Neuron (in vitro differentiated cells): ENCODE results near the gene DDX4.
"Not testable (repeated sequence)": the region's sequence is repeated elsewhere in the genome, so short reads cannot be mapped to it uniquely, and the experiment has no call there.

Experiments
- H2AFZ ChIP-seq: one replicate; pipeline ENCODE4 v1.6.1; 2013; ENCODE audit warnings: low read depth, mild to moderate bottlenecking, inconsistent platforms, low read length, moderate library complexity
- H3K27me3 ChIP-seq: one replicate; pipeline ENCODE4 v1.6.1; 2013; ENCODE audit warnings: low read length; ENCODE audit not compliant: insufficient read depth
- H3K36me3 ChIP-seq: one replicate; pipeline ENCODE4 v1.6.1; 2013; ENCODE audit warnings: low read length; ENCODE audit not compliant: insufficient read depth
- H3K4me1 ChIP-seq: one replicate; pipeline ENCODE4 v1.6.1; 2013; ENCODE audit warnings: low read length; ENCODE audit not compliant: insufficient read depth
- H3K4me3 ChIP-seq: 2 replicates; pipeline ENCODE4 v1.5.1; 2013; ENCODE audit warnings: mild to moderate bottlenecking, low read length, moderate library complexity
- H3K9me3 ChIP-seq: one replicate; pipeline ENCODE4 v1.6.1; 2013; ENCODE audit warnings: low read length

DDX4 gene

GRCh38 chr5:55737793-55738192, at the start of gene DDX4:
DDX4 (plus strand) TSS chr5:55738061; CDS start chr5:55738964, 903 bp downstream.
- Histone ChIP-seq H3K4me3 (no peak within 1 kb of the TSS), H3K36me3 (no peaks in the 10 kb centered on the region), H3K27me3 (no peaks in the 10 kb centered on the region)

GRCh38 chr5:55691265-55692105, 46.4 kb upstream of the DDX4 start:
- Histone ChIP-seq H3K9me3 (no peaks in the 10 kb centered on the region), H3K4me1 (no peaks in the 10 kb centered on the region), H3K4me3 (no peak overlapping the region), H3K36me3 (no peaks in the 10 kb centered on the region), H3K27me3 (no peaks in the 10 kb centered on the region), H2AFZ (no peak overlapping the region)

More at GRCh38 chr5:55737793-55738192, at the start of gene DDX4:
- H2AFZ ChIP-seq: no peak within 1 kb of the TSS
- no peaks in the 10 kb centered on the region for H3K4me1 ChIP-seq
- no peaks in the 10 kb centered on the region for H3K9me3 ChIP-seq

DNA sequence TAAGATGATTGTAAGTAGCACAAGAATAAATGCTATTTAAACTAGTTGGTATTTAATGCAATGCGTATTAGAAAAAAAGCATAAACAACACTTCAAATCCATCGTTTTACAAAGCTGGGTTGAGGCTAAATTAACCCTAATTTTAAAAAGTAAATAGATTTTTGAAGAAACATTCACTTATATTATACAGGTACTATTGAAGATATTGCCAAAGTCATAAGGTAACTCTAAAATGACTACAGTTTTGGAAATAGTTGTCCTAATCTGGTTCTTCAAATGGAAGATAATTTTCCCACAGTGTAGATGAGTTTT, 45.8 kb upstream of the DDX4 start:
- no peak overlapping the region for H2AFZ ChIP-seq
- no peaks in the 10 kb centered on the region for H3K4me1 ChIP-seq
- no peak overlapping the region for H3K4me3 ChIP-seq
- H3K36me3 ChIP-seq: no peaks in the 10 kb centered on the region
- no peaks in the 10 kb centered on the region for H3K9me3 ChIP-seq
- H3K27me3 ChIP-seq: no peaks in the 10 kb centered on the region

GRCh38 chr5:55692509-55692908, 45.4 kb upstream of the DDX4 start:
- H2AFZ ChIP-seq: no peak overlapping the region

GRCh38 chr5:55694152-55694830, 43.6 kb upstream of the DDX4 start:
- Histone ChIP-seq H2AFZ (no peak overlapping the region), H3K36me3 (peaks cover 2% of the 10 kb centered on the region), H3K9me3 (no peaks in the 10 kb centered on the region), H3K27me3 (no peaks in the 10 kb centered on the region), H3K4me3 (no peak overlapping the region), H3K4me1 (no peaks in the 10 kb centered on the region)

More at GRCh38 chr5:55692509-55692908, 45.4 kb upstream of the DDX4 start:
- H3K27me3 ChIP-seq: no peaks in the 10 kb centered on the region
- no peaks in the 10 kb centered on the region for H3K36me3 ChIP-seq
- no peaks in the 10 kb centered on the region for H3K9me3 ChIP-seq
- no peak overlapping the region for H3K4me3 ChIP-seq
- no peaks in the 10 kb centered on the region for H3K4me1 ChIP-seq

DNA sequence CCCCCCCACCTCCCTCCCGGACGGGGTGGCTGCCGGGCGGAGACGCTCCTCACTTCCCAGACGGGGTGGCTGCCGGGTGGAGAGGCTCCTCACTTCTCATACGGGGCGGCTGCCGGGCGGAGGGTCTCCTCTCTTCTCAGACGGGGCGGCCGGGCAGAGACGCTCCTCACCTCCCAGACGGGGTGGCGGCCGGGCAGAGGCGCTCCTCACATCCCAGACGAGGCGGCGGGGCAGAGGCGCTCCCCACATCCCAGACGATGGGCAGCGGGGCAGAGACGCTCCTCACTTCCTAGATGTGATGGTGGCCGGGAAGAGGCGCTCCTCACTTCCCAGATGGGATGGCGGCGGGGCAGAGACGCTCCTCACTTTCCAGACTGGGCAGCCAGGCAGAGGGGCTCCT, 41.2 kb upstream of the DDX4 start:
- not testable (repeated sequence) for H2AFZ ChIP-seq, H3K4me3 ChIP-seq, H3K9me3 ChIP-seq, H3K27me3 ChIP-seq, H3K36me3 ChIP-seq, H3K4me1 ChIP-seq

DNA sequence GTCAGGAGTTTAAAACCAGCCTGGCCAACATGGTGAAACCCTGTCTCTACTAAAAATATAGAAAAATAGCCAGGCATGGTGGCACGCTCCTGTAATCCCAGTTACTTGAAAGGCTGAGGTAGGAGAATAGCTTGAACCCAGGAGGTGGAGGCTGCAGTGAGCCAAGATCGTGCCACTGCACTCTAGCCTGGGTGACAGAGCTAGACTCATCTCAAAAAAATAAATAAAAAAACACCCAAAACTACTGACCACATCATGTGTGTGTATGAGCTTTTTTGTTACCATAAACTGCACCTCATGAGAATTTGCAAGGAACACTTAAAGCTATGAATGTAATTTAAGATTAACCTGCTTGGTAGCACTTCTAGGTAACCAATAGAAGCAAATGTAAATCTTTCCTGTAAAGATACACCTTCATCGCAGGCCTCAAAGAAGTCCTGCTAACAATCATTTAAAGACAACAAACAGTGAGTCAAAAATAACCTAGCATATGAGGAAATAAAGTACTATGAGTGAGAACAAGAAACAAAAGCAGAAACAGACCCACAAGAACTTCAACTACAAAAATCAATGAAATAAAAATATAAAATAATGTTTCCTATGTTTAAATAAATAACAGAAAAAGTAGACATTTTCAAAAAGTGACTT, 38.7 kb upstream of the DDX4 start:
- H3K4me3 ChIP-seq: no peak overlapping the region
- H2AFZ ChIP-seq: no peak overlapping the region
- H3K9me3 ChIP-seq: no peaks in the 10 kb centered on the region

DNA sequence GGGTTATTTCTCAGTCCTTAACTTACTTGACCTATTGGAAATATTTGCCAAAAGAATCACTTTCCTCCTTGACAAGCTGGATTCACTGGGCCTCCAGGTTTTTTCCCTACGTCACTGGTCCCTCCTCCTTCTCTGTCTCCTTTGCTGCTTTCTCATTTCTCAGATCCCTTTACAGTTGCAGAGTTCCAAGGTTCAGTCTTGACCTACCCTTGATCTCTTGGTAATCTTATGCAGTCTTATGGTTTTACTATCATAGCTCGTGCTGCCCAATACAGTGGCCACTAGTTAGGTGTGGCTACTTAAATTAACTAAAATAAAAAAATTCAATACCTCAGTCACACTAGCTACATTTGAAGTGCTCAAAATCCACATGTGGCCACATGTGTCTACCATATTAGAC, 37.1 kb upstream of the DDX4 start:
- no peak overlapping the region for H2AFZ ChIP-seq
- H3K4me1 ChIP-seq: no peaks in the 10 kb centered on the region
- no peaks in the 10 kb centered on the region for H3K27me3 ChIP-seq
- H3K4me3 ChIP-seq: no peak overlapping the region
- H3K36me3 ChIP-seq: peaks cover 13% of the 10 kb centered on the region
- H3K9me3 ChIP-seq: no peaks in the 10 kb centered on the region

More for the DNA sequence above, 38.7 kb upstream of the DDX4 start:
- no peaks in the 10 kb centered on the region for H3K4me1 ChIP-seq
- peaks cover 12% of the 10 kb centered on the region for H3K36me3 ChIP-seq
- no peaks in the 10 kb centered on the region for H3K27me3 ChIP-seq

DNA sequence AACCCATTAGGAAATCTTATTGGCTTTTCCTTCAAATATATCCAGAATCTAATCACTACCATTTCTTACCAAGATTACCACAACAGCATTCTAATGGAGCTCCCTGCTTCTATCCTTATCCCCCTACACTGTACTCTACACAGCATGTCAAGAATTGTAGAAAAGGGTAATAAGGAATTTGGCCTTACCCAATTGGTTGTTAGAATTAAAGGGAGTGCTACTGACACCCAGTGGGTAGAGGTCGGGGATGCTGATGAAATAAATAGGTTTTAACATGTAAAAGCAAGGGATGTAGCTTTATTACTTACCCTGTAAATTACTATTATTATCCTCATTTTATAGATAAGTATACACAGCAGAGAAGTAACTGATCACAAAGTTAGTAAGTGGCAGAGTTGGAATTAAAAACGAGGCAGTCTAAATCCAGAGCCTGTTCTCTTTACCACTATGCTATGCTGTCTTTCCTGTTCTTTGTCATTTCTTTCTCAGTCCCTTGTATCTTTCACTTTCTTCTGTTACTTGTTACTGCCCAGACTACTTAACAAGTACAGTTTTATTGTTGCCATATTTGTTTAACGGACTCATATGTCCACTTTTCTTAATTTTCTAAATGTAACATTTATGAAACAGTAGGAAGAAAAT, 36.3 kb upstream of the DDX4 start:
- Histone ChIP-seq H2AFZ (no peak overlapping the region), H3K4me3 (no peak overlapping the region), H3K27me3 (no peaks in the 10 kb centered on the region), H3K4me1 (no peaks in the 10 kb centered on the region), H3K36me3 (peaks cover 13% of the 10 kb centered on the region), H3K9me3 (no peaks in the 10 kb centered on the region)

- Histone ChIP-seq H3K36me3 (peaks cover 10% of the 10 kb centered on the region), H3K4me3 (no peak overlapping the region), H3K9me3 (no peaks in the 10 kb centered on the region), H3K27me3 (no peaks in the 10 kb centered on the region), H3K4me1 (no peaks in the 10 kb centered on the region), H2AFZ (no peak overlapping the region)
Observed at GRCh38 chr5:55702598-55703345, 35.1 kb upstream of the DDX4 start.

DNA sequence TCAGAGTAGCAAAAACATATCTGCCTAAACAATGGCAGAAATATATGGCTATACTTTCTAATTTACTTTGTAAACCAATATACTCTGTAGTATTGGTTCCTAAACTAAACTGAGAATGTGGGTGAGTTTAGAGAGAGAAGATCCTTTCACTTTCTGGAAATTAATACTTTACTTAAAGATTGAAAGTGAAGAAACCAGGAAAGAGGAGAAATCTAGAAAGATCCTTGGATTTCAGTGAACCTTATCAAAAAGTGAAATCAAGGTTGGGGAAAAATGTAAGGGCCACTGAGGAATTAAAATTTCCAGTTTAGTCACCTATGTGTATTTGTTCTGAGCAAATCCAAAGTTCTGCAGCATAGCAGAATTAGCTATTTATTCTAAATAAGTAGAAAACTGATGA, 31.6 kb upstream of the DDX4 start:
- Histone ChIP-seq H3K4me3 (no peak overlapping the region), H3K9me3 (no peaks in the 10 kb centered on the region), H2AFZ (no peak overlapping the region), H3K4me1 (peaks cover 2% of the 10 kb centered on the region), H3K27me3 (no peaks in the 10 kb centered on the region), H3K36me3 (peaks cover 12% of the 10 kb centered on the region)

- Histone ChIP-seq H3K27me3 (no peaks in the 10 kb centered on the region), H3K4me1 (peaks cover 11% of the 10 kb centered on the region), H3K36me3 (peaks cover 5% of the 10 kb centered on the region), H3K9me3 (no peaks in the 10 kb centered on the region), H3K4me3 (no peak overlapping the region), H2AFZ (no peak overlapping the region)
Observed at GRCh38 chr5:55708732-55709131, 29.1 kb upstream of the DDX4 start.
